A549 treated with Mapracorat at 1 μM for 4 hours (cell line): ENCODE data around the gene NLRC4. TPM values are rescaled to one million over a fixed set of nuclear protein-coding genes. Genes with fewer than 3 reads are reported as not detected.

Experiments used
- total RNA-seq: library from RNA; stranded (reverse); fragments of 200-300 nt; extraction: Qiagen RNA extraction; gene quantifications from 5 replicates; pipeline ENCODE4 v1.2.3, GENCODE V29; 2022

The NLRC4 gene
- total RNA-seq = 0.05 to 0.09 TPM (median 0.05 TPM) in 4 of 5 replicates, not detected in the other

DNA sequence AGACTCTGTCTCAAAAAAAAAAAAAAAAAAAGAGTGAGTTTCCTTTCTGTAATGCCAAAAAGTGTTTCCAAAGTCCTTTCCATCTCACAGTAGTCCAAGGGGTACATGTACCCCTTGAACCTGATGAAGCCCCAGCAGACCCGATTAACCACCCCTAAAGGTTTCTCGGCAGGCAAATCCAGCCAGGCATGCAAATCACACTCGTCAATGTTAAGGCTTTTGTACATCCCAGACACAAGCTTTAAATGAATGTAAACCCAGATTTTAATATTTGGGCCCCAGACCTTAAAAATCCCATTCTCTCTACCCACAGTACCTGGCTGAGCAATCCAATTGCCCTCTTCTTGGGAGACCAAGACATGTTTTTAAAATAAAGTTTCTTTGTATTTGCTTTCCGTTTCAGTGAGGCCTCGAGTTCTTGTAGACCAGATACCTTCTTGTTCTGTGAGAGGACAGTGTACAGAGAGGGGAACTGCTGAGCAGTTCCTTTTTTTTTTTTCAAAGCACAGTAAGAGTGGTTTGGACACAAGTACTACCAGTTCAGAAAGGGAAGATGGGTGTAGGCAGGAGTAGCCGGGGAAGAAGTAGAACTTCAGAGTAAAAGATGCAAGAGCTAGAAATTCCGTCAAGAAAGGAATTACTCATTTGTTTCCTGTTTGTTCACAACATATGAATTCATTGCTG lies at the start of gene NLRC4:
Gene NLRC4, minus strand, starts transcription at position 465 of the 684 bp plus-strand sequence. CDS start 8,111 bp downstream, outside the sequence.

DNA sequence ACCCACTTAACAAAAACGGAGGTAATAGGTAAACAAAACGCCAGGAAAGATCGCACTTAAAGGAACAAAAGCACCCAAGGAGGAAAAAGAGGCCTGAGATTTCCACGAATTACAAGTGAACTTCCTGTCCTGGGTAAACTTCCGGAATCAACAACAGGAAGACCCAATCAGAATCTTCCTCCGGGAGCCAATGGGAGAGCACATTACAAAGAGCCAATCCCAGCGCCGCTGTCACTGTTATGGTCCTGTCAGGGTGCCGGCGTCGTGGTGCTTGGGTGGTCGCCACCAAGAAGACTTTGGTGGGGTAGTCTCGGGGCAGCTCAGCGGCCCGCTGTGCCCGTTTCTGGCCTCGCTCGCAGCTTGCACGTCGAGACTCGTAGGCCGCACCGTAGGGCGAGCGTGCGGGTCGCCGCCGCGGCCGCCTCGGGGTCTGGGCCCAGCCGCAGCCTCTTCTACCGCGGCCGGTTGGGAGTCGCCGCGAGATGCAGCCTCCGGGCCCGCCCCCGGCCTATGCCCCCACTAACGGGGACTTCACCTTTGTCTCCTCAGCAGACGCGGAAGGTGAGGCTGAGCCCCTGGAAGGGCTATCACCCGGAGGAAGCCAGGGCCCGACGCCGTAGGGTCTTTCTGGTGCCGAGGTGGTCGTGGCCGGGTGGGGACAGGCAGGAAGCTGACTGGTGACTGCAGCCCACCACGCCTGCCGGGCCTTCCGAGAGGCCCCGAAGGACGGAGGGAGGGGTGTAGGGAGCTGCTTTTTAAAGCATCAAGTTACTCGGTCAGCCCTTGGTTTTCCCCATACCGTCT lies 13.2 kb upstream of the NLRC4 start, which contains the start of gene YIPF4:
Gene YIPF4, plus strand, starts transcription at position 231 of the 804 bp plus-strand sequence. Its CDS starts 252 bp downstream, at position 483.

Other genes starting within 250 kb of the NLRC4 start
- 107 to 123 TPM (median 116 TPM) in 5 replicates for gene DPY30, start 225.1 kb downstream of the NLRC4 start, total RNA-seq
- gene SPAST, start 201.3 kb downstream of the NLRC4 start, total RNA-seq = 11.3 to 15.3 TPM (median 14.3 TPM) in 5 replicates
- 12.4 to 17.2 TPM (median 15.7 TPM) in 5 replicates for gene SLC30A6, start 99.0 kb downstream of the NLRC4 start, total RNA-seq
- 39.5 to 59.8 TPM (median 52.9 TPM) in 5 replicates for gene YIPF4, start 13.0 kb upstream of the NLRC4 start, total RNA-seq
- gene BIRC6, start 92.1 kb upstream of the NLRC4 start, total RNA-seq = 26.9 to 31.2 TPM (median 30.6 TPM) in 5 replicates